GM21423 (cell line): ENCODE data around the gene ZFYVE1.

ENCODE experiments used
- ATAC-seq: cut with Tn5 transposase; IDR thresholded peaks from one replicate; pipeline ENCODE4 v1.9.1; 2021; ENCODE audit warnings: mild to moderate bottlenecking, moderate library complexity; ENCODE audit not compliant: unreplicated experiment

ZFYVE1 gene

GRCh38 chr14:72924337-72924736 is 102.6 kb downstream of the ZFYVE1 start:
- ATAC-seq = no peak

GRCh38 chr14:72921396-72921795 is 105.5 kb downstream of the ZFYVE1 start:
- ATAC-seq = no peak

- ATAC-seq = no peak
Measured at GRCh38 chr14:72920008-72920407, 106.9 kb downstream of the ZFYVE1 start.
